IPS DF 19.7 (cell line): ENCODE data around the gene DPYSL4.

Experiments
- DNase-seq: peaks from one replicate; pipeline ENCODE4 v3.0.0-alpha.2; 2013; ENCODE audit warnings: low read depth, low spot score

The DPYSL4 gene

DNA sequence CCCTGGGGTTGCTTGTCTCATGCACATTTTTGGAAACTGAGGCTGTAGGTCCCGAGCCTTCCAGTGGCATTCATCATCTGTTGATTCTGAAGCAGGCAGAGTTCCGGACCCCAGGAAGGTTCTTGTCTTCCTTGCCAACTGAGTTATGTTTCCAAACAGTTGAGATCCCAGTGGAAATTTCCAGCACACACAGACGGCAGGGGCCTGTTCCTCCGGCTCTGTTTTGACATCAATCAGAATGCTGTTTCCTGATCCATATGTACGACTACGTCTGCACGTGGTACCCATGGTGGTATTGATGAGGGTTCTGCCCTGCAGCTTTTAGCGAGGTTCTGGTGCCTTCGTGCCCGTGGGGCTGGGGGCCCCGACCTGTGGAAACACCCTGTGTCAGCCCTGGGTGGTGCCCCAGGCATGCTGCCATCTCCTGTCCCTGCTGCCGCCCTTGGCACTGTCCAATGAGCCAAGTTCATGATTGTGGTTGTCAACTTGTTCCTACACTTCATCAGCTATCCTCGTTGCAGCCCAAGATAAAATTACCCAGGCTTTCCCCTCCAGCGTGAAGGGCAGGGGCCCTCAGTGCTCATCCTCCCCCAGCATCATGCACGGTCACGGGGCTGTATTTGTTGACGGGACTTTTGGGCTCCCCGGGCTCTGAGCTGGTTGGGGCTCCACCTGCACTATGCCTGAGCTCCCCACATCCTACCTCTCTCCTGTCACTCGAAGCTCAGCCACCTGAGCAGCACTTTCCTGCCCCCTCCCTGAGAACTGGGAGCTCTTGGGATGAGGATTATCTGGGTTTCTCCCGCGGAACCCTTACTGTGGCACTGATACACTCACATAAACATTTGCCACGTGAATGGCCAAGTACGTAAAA, 7.8 kb upstream of the DPYSL4 start:
- DNase-seq, result no peak

DNA sequence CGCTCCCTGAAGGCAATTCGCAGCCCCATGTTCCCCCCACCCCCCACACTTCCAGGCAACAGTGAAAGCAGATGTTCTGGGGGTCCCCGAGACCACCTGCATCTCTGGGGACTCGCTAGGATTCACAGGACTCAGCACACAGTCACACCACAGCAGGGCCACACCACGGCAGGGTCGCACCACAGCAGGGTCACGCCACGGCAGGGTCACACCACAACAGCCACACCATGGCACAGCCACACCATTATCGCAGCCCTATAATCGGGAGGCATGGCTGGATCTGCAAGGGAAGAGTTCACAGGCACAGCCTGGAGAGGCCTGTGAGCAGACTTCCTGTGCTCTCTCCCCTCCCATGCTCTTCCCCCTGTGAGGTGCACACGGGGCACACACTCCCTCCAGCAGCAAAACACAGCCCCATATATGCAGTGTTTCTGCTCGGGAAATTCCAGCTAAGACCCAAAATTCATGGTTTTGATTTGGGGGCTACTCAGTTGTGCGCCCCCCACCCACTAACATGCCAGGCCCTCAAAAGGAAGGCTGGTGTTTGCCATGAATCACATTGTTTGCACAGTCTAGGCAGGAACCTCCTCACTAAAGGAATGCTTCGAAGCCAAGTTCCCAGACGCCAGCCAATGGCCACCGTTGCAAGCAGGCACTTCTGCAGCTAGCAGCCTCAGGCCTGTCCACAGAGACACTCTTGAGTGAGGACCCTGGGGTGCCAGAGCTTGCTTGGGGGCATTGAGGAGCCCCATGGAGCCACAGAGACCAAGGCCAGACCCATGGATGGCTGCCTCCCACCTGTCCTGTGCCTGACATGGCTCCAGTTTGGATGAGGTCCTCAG, 7.0 kb upstream of the DPYSL4 start:
- DNase-seq, result no peak

DNA sequence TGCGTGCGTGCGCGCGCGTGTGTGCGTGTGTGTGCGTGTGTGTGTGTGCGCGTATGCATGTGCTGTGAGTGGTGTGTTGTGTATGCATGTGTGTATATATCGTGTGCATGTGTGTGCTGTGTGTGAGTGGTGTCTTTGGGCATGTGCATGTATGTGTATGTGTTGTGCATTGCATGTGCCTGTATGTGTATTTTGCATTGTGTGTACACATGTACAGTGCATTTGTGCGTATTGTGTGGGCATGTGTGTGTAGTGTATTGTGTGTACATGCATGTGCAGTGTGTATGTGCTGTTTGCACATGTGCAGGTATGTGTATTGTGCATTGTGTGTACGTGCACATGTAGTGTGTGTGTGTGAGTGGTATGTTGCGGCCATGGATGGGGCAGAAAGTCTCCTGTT, 6.0 kb upstream of the DPYSL4 start:
- no peak for DNase-seq

- no peak for DNase-seq
These were observed 4.9 kb upstream of the DPYSL4 start for GRCh38 chr10:132181691-132182425.

DNA sequence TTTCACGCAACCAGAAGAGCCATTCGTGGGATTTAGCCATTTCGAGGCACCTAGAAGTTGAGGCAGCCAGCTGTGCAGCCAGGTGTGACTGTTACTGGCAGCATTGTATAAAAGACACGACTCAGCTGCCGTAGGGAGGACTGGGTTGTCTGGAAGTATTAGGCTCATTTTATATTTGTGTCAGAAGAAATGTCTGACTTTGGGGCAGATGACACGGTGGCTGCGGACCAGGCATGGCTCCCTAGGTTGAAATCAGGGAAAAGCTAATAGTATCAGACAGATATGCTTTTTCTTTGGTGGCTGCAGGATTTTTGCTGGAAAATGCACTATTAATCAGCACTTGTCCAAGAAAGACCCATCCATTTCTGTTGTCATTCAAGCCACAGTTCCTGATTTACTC, 4.2 kb upstream of the DPYSL4 start:
- no peak for DNase-seq

DNA sequence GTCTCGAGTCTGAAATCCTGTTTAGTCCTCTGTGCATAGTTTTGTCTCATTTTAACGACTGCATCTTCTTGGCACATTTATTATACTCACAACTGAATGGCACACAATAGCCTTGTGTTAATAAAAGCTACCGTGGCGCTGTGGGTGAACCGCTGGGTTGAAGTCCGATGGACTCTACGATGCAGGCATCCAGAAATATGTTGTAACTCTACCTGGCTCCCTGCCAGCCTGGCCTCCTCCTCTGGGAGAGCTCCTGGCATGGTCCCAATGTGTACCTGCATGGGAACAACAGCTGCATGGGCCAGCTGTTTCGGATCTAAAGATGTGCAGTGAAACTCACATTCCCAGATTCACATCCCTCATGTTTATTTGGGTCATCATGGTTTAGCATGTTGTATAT, 3.7 kb upstream of the DPYSL4 start:
- no peak for DNase-seq

- no peak for DNase-seq
These were observed 1.7 kb upstream of the DPYSL4 start for GRCh38 chr10:132184816-132185593.

- no peak for DNase-seq
These were observed 904 bp upstream of the DPYSL4 start for GRCh38 chr10:132185601-132186487.

GRCh38 chr10:132187430-132188138, 836 bp downstream of the DPYSL4 start:
- DNase-seq, result no peak

DNA sequence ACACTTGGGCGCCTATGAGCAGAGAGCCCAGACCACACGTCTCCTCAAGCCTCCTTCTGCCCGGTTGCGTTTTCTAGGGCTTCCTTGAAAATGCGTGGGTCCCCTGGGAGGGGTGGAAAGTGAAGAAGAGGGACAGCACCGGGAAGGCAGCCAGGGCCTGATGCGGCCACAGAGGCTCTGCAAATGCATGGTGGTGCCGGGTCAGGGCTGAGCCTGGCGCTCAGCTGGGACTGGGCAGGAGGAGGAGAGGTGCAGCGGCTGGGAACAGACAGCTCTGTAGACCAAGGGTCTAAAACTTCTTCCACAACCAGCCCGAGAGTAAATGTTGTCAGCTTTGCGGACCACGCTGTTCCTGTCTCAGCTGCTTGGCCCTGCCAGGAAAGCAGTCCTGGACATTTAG, 1.6 kb downstream of the DPYSL4 start:
- no peak for DNase-seq

DNA sequence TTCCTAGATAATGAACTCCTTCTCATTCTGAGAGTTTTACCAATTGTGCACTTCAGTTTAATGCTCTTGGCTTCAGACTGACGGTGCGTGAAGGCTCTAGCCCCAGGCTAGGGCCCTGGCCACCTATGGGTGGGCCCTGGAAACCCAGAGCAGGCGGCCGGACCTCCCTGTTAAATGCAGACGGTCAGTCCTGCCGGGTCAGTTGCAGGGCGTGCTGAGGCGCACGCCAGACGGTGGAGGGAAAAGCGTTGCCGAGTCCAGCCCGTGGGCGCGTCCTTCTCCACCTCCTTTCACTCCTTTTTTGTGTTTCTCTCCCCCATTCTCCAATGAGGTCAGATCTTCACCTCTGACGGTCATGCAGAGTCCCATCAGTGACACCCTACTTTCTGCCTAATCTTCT, 2.3 kb downstream of the DPYSL4 start:
- no peak for DNase-seq

DNA sequence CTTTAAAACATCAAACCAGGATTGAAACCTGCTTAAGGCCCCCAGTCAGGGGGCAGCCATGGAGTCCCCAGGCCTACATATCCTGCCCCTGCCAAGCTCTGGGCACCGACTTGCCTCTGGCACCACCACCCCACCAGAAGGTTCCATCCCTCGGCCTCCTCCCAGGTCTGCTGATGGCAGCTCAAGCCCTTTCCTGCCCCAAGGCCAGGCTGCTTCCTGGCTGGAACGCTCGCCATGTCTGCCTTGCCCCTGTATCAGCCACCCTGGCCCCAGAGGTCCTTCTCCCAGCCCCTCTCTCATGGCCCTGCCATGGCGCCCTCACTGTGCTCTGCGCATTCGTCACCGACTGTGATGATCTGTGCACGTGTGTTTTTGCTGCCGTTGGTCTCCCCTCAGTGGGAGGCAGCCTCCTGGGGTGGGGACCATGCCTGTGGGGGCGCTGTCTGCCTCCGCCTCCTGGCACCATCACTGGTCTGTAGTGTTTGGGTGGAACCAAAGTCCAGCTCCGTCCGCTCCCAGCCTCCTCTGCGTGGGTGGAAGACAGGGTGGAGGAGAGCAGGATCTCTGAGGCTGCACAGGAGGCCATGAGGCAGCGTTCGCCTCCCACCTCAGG, 3.2 kb downstream of the DPYSL4 start:
- DNase-seq, result no peak

GRCh38 chr10:132192076-132192975, 5.6 kb downstream of the DPYSL4 start:
- DNase-seq, result no peak

DNA sequence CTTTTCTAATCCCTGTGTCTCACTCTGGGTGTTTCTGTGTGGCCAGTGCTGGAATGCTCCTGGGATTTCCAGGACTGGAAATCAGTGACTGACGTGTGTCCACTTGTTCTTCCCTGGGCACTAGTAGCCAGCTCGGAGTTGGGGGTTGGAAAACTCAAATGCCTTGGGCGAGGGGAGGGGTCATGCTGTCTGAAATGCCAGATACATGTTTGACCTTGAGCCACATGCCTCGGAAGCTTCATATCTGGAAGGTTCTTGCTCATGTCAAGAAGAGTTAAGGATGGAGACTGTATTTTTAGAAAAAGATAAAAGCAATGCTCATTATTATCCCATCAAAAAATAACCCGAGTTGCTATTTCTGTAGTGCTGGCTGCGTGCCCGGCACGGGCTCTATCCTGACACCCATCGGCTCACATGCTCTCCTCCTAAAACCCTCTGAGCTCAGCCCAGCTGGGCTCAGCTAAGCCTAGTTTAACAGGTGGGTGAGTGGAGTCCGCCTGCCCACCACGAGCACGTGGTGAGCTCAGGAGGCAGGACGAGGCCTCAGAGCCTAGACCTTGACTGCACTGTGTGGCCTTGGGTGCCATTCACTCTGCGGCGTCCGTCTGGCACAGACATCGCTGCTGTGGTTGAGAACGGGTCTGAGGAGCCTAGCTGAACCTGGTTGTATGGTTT, 6.4 kb downstream of the DPYSL4 start:
- no peak for DNase-seq

DNA sequence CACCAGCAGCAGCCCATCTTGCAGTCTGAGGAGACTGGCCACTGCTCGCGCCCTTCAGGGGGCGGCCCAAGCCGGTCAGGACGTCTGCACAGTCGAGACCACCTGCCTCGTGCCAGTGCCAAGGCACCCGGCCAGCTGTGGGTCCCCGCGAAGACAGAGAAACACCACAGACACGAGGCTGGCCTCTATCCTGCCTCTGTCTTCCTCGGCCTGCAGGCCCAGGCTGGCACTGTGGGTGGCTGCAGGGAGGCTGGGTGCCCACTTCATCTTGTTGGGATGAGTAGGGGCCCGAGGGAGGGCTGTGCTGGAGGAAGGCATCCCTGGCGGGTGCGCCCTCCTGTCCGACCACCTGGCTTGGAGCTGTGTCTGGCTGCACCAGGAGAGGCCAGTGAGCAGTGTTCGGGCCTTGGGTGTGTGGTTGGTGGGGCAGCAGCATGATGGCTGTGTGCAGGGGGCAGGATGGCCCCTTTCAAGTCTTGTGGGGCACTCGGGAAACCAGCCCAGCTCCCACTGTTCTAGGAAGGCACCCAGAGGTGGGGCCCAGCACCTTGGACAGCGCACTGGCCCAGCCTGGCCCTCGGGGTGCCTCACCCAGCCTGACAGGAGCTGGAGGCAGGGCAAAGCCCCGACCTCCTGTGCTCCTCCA, 7.3 kb downstream of the DPYSL4 start:
- DNase-seq, result no peak

DNA sequence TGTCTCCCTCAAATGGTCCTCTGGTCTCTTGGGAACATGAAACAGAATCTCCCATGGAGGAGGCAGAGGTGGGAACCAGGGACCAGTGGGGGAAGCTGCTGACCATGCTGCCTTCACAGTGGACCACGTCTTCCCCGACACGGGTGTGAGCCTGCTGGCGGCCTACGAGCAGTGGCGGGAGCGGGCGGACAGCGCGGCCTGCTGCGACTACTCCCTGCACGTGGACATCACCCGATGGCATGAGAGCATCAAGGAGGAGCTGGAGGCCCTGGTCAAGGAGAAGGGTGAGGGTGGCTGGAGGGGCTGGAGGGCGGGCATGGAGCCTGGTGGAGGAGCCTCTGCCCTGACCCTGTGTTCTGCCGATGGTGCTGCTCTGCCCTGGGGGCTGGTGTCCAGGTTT, 8.0 kb downstream of the DPYSL4 start:
- no peak for DNase-seq
